ENCODE data around the gene ARHGAP10.

The ARHGAP10 gene

GRCh38 chr4:147814376-147814775 is 82.5 kb downstream of the ARHGAP10 start:
- no peak overlapping the region for H3K4me3 ChIP-seq (ENCODE audit: low read depth in 1 of 2, low read length in 1 of 2)
- H3K27ac ChIP-seq: no peak overlapping the region
- H3K27me3 ChIP-seq: no peaks in the 10 kb centered on the region
- H3K36me3 ChIP-seq: no peaks in the 10 kb centered on the region
- no peaks in the 10 kb centered on the region for H3K9me3 ChIP-seq
- peaks cover 8 to 14% of the 10 kb centered on the region in 2 experiments for H3K4me1 ChIP-seq (ENCODE audit: control insufficient read depth in 1 of 2, insufficient read depth in 1 of 2, low read depth in 1 of 2, low read length in 1 of 2)
- no peak for TF ChIP-seq CTCF (IDR thresholded peaks at IDR 0.05)

- H3K36me3 ChIP-seq: no peaks in the 10 kb centered on the region
- no peak overlapping the region for H3K27ac ChIP-seq
- H3K4me1 ChIP-seq (ENCODE audit: control insufficient read depth in 1 of 2, insufficient read depth in 1 of 2, low read depth in 1 of 2, low read length in 1 of 2): peaks cover 8 to 14% of the 10 kb centered on the region in 2 experiments
- no peak for TF ChIP-seq CTCF (IDR thresholded peaks at IDR 0.05)
- no peak overlapping the region for H3K4me3 ChIP-seq (ENCODE audit: low read depth in 1 of 2, low read length in 1 of 2)
- H3K9me3 ChIP-seq: no peaks in the 10 kb centered on the region
- H3K27me3 ChIP-seq: no peaks in the 10 kb centered on the region
These were observed 83.9 kb downstream of the ARHGAP10 start for GRCh38 chr4:147815741-147816140.

- H3K9me3 ChIP-seq: no peaks in the 10 kb centered on the region
- H3K27me3 ChIP-seq: no peaks in the 10 kb centered on the region
- no peak overlapping the region for H3K27ac ChIP-seq
- no peaks in the 10 kb centered on the region for H3K36me3 ChIP-seq
- no peak overlapping the region for H3K4me3 ChIP-seq (ENCODE audit: low read depth in 1 of 2, low read length in 1 of 2)
- peaks cover 8 to 15% of the 10 kb centered on the region in 2 experiments for H3K4me1 ChIP-seq (ENCODE audit: control insufficient read depth in 1 of 2, insufficient read depth in 1 of 2, low read depth in 1 of 2, low read length in 1 of 2)
- TF ChIP-seq CTCF (IDR thresholded peaks at IDR 0.05): no peak
These were observed 84.7 kb downstream of the ARHGAP10 start for GRCh38 chr4:147816382-147817254.

- TF ChIP-seq CTCF (IDR thresholded peaks at IDR 0.05): no peak
- H3K4me3 ChIP-seq (ENCODE audit: low read depth in 1 of 2, low read length in 1 of 2): no peak overlapping the region
- peaks cover 6 to 13% of the 10 kb centered on the region in 2 experiments for H3K4me1 ChIP-seq (ENCODE audit: control insufficient read depth in 1 of 2, insufficient read depth in 1 of 2, low read depth in 1 of 2, low read length in 1 of 2)
- H3K27me3 ChIP-seq: no peaks in the 10 kb centered on the region
- H3K36me3 ChIP-seq: no peaks in the 10 kb centered on the region
- H3K9me3 ChIP-seq: no peaks in the 10 kb centered on the region
- no peak overlapping the region for H3K27ac ChIP-seq
These were observed 89.1 kb downstream of the ARHGAP10 start for GRCh38 chr4:147820975-147821374.

GRCh38 chr4:147821555-147821954 is 89.7 kb downstream of the ARHGAP10 start:
- no peak for TF ChIP-seq CTCF (IDR thresholded peaks at IDR 0.05)
- Histone ChIP-seq H3K4me1 (ENCODE audit: control insufficient read depth in 1 of 2, insufficient read depth in 1 of 2, low read depth in 1 of 2, low read length in 1 of 2) (peaks cover 3 to 17% of the 10 kb centered on the region in 2 experiments), H3K4me3 (ENCODE audit: low read depth in 1 of 2, low read length in 1 of 2) (no peak overlapping the region), H3K27me3 (no peaks in the 10 kb centered on the region), H3K27ac (no peak overlapping the region), H3K36me3 (no peaks in the 10 kb centered on the region), H3K9me3 (no peaks in the 10 kb centered on the region)

Measured in neutrophil (primary cell).